Thyroid gland (tissue), 4 donors: ENCODE results near the gene EPHA1. TPM values are rescaled to one million over a fixed set of nuclear protein-coding genes. Genes with fewer than 3 reads are reported as not detected.

ENCODE experiments used
- DNase-seq, 2 donors: peaks; one replicate each; pipeline ENCODE4 v3.0.0-alpha.2; 2019
- H3K27ac ChIP-seq, 3 donors: fragments of 200-600 bp; sonication (generic); 1 replicate in 2 of 3; 2 replicates in 1 of 3; pipeline ENCODE4 v1.5.1; 2016 to 2019; ENCODE audit warnings: mild to moderate bottlenecking in 1 of 3, moderate library complexity in 1 of 3
- H3K27me3 ChIP-seq: fragments of 200-600 bp; sonication (generic); one replicate; pipeline ENCODE4 v1.5.1; 2019
- H3K36me3 ChIP-seq, 2 donors: fragments of 200-600 bp; sonication (generic); one replicate each; pipeline ENCODE4 v1.5.1; 2016 to 2019
- H3K4me1 ChIP-seq, 2 donors: fragments of 200-600 bp; sonication (generic); one replicate each; pipeline ENCODE4 v1.5.1; 2017 to 2019
- H3K4me3 ChIP-seq, 3 donors: fragments of 200-600 bp; sonication (generic); replicated peaks in 1 of 3; 1 replicate in 2 of 3; 2 replicates in 1 of 3; pipeline ENCODE4 v1.5.1; 2016; ENCODE audit warnings: mild to moderate bottlenecking in 1 of 3
- H3K9me3 ChIP-seq: fragments of 200-600 bp; sonication (generic); one replicate; pipeline ENCODE4 v1.5.1; 2017
- POLR2A ChIP-seq, 2 donors: fragments of 450-650 bp; IDR thresholded peaks; one replicate each; pipeline ENCODE4 v1.6.1; 2017; ENCODE audit warnings: antibody characterized with exemption in 2 of 2, mild to moderate bottlenecking in 2 of 2, moderate library complexity in 1 of 2
- WGBS, 2 donors: methylation state at CpG; one replicate each; pipeline ENCODE4 v1.1.5; 2017; 5-methylcytosine and 5-hydroxymethylcytosine counted together
- intact Hi-C: fragments of 100-400 bp; cut with DNase I; formaldehyde crosslinking; loops from one replicate; pipeline ENCODE4 v1.15.1; 2023
- total RNA-seq, 4 donors: library from RNA; depleted of rRNA; stranded (reverse); fragments of >200 nt; gene quantifications; one replicate each; pipeline ENCODE4 v1.2.3, GENCODE V29; 2016
- TF ChIP-seq, protein P1 (sequence below), 6 experiments: fragments of 200-600 bp in 3 of 6; fragments of 450-650 bp in 3 of 6; sonication (generic) in 3 of 6; IDR thresholded peaks; one replicate each; pipeline ENCODE4 v1.5.1; 2016 to 2019; ENCODE audit warnings: antibody characterized with exemption in 6 of 6, mild to moderate bottlenecking in 2 of 6, inconsistent platforms in 1 of 6, moderate library complexity in 1 of 6

EPHA1 gene
- total RNA-seq, 4 donors from 2014 or later, result 7.5 to 22.4 (median 16.4) TPM

DNA sequence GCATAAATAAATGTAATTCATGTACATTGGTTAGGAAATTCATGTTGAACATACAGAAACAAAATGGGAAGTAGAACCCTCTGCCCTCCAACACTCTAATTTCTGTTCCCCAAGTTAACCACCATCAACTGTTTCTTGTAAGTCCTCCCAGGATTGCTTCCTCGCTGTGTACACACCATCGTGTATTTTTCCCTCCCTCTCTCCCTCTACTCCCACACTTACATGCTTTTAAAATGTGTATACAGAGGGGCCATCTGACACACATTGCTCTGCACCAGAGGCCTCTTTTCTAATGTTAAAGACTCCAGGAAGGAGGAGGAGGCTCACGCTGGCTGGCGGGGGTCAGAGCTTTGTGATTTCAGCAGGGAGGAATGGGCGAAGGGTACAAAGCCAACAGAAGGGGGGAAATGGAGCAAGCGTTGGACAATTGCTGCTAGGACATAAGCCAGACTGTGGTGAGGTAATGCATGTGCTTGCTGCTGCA is 1.9 kb upstream of the EPHA1 start:
- Histone ChIP-seq H3K36me3 (no peaks in the 10 kb centered on the region), H3K27ac (no peak overlapping the region), H3K27me3 (no peaks in the 10 kb centered on the region), H3K9me3 (no peaks in the 10 kb centered on the region), H3K4me3 (no peak overlapping the region), H3K4me1 (peaks cover 10 to 22% of the 10 kb centered on the region in 2 donors)
- intact Hi-C loops, result loop anchor here (10.0 kb wide), 1 partner anchor 126 kb away; the partner anchor contains the start of genes CASP2 and TMEM139
- TF ChIP-seq, protein P1, sequence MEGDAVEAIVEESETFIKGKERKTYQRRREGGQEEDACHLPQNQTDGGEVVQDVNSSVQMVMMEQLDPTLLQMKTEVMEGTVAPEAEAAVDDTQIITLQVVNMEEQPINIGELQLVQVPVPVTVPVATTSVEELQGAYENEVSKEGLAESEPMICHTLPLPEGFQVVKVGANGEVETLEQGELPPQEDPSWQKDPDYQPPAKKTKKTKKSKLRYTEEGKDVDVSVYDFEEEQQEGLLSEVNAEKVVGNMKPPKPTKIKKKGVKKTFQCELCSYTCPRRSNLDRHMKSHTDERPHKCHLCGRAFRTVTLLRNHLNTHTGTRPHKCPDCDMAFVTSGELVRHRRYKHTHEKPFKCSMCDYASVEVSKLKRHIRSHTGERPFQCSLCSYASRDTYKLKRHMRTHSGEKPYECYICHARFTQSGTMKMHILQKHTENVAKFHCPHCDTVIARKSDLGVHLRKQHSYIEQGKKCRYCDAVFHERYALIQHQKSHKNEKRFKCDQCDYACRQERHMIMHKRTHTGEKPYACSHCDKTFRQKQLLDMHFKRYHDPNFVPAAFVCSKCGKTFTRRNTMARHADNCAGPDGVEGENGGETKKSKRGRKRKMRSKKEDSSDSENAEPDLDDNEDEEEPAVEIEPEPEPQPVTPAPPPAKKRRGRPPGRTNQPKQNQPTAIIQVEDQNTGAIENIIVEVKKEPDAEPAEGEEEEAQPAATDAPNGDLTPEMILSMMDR (IDR thresholded peaks at IDR 0.05), result no peak
- no peak for TF ChIP-seq POLR2A (IDR thresholded peaks at IDR 0.05)
- no peak for DNase-seq
- 49 to 51% methylated on average over 6 of the region's 6 CpGs for WGBS, 2 donors

DNA sequence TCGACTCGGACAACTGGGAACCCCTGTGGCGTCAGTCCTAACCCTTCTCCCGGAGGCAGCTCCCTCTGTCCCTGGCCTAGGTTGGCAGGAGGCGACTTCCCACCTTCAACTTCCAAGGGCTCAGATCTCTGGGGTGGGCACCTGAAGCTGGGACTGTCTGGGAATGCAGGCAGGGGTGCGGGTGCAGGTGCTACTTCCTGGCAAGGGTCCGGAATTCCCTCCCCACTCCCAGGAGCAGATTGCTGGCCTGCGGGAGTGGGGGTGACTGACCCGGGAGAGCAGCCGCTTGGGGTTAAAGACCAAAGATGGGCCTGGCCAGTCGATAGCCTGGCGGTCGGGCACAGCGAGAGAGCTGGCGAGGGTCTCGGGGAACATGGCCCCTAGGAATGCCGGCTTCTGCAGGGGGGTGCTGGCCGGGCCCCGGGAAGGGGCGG is 387 bp downstream of the EPHA1 start:
- peak overlapping the region in 2 of 3 donors; percentile 36 to 62 for H3K27ac ChIP-seq
- no peaks in the 10 kb centered on the region for H3K36me3 ChIP-seq
- peaks cover 10 to 22% of the 10 kb centered on the region in 2 donors for H3K4me1 ChIP-seq
- peak in 1 of 2 donors; percentile 35 for DNase-seq
- 13 to 17% methylated on average over 6 to 15 of the region's 20 CpGs for WGBS, 2 donors
- no peaks in the 10 kb centered on the region for H3K9me3 ChIP-seq
- intact Hi-C loops, result no loop called here
- no peaks in the 10 kb centered on the region for H3K27me3 ChIP-seq
- peak overlapping the region in 2 of 3 donors; percentile 34 to 41 for H3K4me3 ChIP-seq
- TF ChIP-seq POLR2A (IDR thresholded peaks at IDR 0.05), result no peak
- TF ChIP-seq, protein P1 (IDR thresholded peaks at IDR 0.05), result no peak

DNA sequence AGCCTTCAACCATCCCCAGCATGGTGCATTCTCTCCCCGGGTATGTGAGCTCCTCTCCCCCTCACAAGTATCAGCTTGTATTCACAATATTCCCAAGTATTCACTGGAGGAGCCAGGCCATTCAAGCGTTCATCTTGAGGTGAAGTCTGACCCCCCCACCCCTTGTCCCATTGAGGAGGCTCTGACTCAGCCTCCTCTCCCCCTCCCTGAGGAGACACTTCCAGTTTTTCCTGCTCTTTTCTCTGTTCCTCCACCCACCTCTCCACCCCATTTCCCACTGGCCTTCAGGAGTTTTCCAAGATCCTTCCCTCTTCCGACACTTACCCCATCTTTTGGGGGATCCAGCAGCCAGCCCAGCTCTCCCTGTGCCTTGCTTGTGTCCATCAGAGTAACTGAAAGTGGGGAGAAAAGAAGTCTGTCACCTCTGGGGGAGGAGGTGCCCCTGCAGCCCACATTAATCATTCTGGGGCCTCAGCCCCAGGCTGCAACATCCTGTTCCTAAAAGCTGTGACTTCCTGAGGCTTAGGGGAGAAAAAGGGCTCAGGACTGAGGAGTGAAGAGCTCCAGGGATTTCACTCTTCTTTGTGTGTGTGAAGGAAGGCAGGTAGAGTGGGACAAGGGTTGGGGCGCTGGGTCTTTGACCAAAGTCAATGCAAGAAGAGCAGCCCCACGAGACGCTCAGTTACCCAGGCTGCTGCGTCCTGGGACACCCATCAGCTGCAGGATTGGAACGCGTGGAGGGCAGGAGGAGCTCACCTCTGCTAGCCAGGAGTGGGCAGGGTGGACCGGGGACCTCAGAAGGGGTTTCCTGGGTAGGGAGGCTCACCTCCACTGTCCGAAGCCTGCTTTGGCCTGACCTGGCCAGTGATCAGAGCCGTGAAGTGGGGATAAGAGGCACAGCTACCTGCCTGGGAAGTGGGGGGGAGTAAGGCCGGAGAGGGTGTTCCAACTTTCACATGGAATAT is 1.1 kb downstream of the EPHA1 start:
- Histone ChIP-seq H3K27me3 (no peaks in the 10 kb centered on the region), H3K4me3 (peak overlapping the region in 1 of 3 donors; percentile 41), H3K27ac (peak overlapping the region in 2 of 3 donors; percentile 36 to 62), H3K4me1 (peaks cover 16 to 22% of the 10 kb centered on the region in 2 donors), H3K9me3 (no peaks in the 10 kb centered on the region), H3K36me3 (no peaks in the 10 kb centered on the region)
- peak in 1 of 2 donors; percentile 37 for DNase-seq
- intact Hi-C loops, result no loop called here
- TF ChIP-seq, protein P1 (IDR thresholded peaks at IDR 0.05), result no peak
- no peak for TF ChIP-seq POLR2A (IDR thresholded peaks at IDR 0.05)
- 32 to 58% methylated on average over 11 to 13 of the region's 13 CpGs for WGBS, 2 donors

DNA sequence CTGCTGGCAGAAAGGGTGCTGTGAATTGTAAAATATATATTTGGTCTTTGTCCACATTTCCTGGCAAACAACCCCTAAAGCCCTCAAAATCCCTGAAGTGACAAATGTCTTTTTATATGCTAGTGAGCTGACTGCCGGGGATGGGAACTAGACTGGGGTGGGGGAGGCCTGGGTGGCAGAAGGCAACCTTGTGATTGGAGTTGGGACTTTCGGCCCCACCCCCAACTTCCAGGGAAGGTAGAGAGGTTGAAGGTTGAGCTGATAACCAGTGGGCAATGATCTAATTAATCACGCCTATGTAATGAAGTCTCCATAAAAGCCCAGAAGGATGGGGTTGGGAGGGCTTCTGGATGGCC is 2.7 kb downstream of the EPHA1 start:
- H3K27ac ChIP-seq, result no peak overlapping the region
- intact Hi-C loops, result no loop called here
- TF ChIP-seq, protein P1 (IDR thresholded peaks at IDR 0.05), result no peak
- no peak for TF ChIP-seq POLR2A (IDR thresholded peaks at IDR 0.05)

More for the DNA sequence above, 2.7 kb downstream of the EPHA1 start:
- Histone ChIP-seq H3K4me1 (peaks cover 19 to 22% of the 10 kb centered on the region in 2 donors), H3K27me3 (no peaks in the 10 kb centered on the region), H3K36me3 (no peaks in the 10 kb centered on the region), H3K4me3 (no peak overlapping the region), H3K9me3 (no peaks in the 10 kb centered on the region)
- WGBS, 2 donors, result 88 to 93% methylated on average over 3 of the region's 3 CpGs
- no peak for DNase-seq
